ENCODE data around the gene CDYL. TPM values are rescaled to one million over a fixed set of nuclear protein-coding genes. Genes with fewer than 3 reads are reported as not detected.

CDYL gene
- total and polyA plus RNA-seq, 2 of the 4 experiments (the other 2 are of a cell fraction) = 14.2 to 92.1 TPM

DNA sequence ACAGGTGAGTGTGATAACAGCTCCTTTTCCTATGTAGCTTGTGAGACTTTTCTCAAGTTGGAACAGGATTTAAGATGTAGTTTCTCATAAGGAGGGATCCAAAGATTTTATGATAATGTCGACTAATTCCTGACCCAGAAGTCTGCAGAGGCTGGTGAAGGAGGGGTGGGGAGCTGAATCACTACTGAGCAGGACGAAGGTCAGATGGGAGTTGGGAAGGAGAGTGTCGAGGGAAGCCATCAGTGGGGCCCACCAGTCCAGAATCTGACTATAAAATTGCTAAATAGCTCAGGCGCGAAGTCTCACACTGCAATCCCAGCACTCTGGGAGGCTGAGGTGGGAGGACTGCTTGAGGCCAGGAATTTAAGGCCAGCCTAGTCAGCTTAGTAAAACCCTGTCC is 32.3 kb upstream of the CDYL start:
- H3K9ac ChIP-seq (ENCODE audit: low read depth, low read length) = no peak overlapping the region
- in situ Hi-C loops (cut with MboI; ENCODE audit: low sequenced_read_pairs) = no loop called here
- no peak overlapping the region for H3K14ac ChIP-seq (replicated peaks; ENCODE audit: low read depth, low read length)
- no peaks in the 10 kb centered on the region for H3K9me1 ChIP-seq (ENCODE audit: insufficient read depth, low read length)
- no peak overlapping the region for H4K8ac ChIP-seq (ENCODE audit: low read depth in 2 of 2, low read length in 2 of 2)
- peaks cover 17% of the 10 kb centered on the region for H3K27me3 ChIP-seq (ENCODE audit: control insufficient read depth, insufficient read depth, low read length)
- dilution Hi-C loops (cut with HindIII; ENCODE audit: low sequenced_read_pairs, unreplicated experiment) = no loop called here
- no peak overlapping the region for H2BK15ac ChIP-seq (ENCODE audit: low read depth, low read length)
- no peak for ATAC-seq (ENCODE audit: low read depth)
- H2BK20ac ChIP-seq (ENCODE audit: low read depth, low read length) = no peak overlapping the region
- H3K4me3 ChIP-seq (ENCODE audit: insufficient read depth, low read depth, low read length) = no peak overlapping the region
- H3K27ac ChIP-seq (ENCODE audit: insufficient read depth, low read length) = no peak overlapping the region
- H3K4me1 ChIP-seq (ENCODE audit: control insufficient read depth, insufficient read depth, low read length) = no peaks in the 10 kb centered on the region
- ChIA-PET POLR2A (ENCODE audit: unreplicated experiment) (no interaction called here), CTCF (no interaction called here)
- 51% methylated on average over 2 of the region's 5 CpGs; no CpG with 5 or more reads in 1 of the 2 experiments for WGBS, 2 experiments (ENCODE audit: extremely low coverage in 2 of 2, insufficient read length in 1 of 2)
- no peaks in the 10 kb centered on the region for H4K20me1 ChIP-seq (ENCODE audit: insufficient read depth, low read length)
- no peak overlapping the region for H2AFZ ChIP-seq (replicated peaks; ENCODE audit: low read length, poor library complexity)
- H4K91ac ChIP-seq (ENCODE audit: insufficient read depth, low read depth, low read length) = no peak overlapping the region
- no peak overlapping the region for H2AK9ac ChIP-seq (replicated peaks; ENCODE audit: low read depth, low read length, poor library complexity)
- H2BK120ac ChIP-seq (ENCODE audit: low read depth, low read length) = no peak overlapping the region
- H3K36me3 ChIP-seq (ENCODE audit: control insufficient read depth, insufficient read depth, low read length) = no peaks in the 10 kb centered on the region
- H3K4me2 ChIP-seq (ENCODE audit: low read depth, low read length) = no peak overlapping the region
- no TSS peak for BruUV-seq (replicated peaks)
- no peaks in the 10 kb centered on the region for H3K9me3 ChIP-seq (ENCODE audit: control insufficient read depth, insufficient read depth, low read length)
- TF ChIP-seq, protein P1, sequence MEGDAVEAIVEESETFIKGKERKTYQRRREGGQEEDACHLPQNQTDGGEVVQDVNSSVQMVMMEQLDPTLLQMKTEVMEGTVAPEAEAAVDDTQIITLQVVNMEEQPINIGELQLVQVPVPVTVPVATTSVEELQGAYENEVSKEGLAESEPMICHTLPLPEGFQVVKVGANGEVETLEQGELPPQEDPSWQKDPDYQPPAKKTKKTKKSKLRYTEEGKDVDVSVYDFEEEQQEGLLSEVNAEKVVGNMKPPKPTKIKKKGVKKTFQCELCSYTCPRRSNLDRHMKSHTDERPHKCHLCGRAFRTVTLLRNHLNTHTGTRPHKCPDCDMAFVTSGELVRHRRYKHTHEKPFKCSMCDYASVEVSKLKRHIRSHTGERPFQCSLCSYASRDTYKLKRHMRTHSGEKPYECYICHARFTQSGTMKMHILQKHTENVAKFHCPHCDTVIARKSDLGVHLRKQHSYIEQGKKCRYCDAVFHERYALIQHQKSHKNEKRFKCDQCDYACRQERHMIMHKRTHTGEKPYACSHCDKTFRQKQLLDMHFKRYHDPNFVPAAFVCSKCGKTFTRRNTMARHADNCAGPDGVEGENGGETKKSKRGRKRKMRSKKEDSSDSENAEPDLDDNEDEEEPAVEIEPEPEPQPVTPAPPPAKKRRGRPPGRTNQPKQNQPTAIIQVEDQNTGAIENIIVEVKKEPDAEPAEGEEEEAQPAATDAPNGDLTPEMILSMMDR (conservative IDR thresholded peaks at IDR 0.05; ENCODE audit: low read depth, low read length) = no peak
- TF ChIP-seq CEBPB (IDR thresholded peaks at IDR 0.05; ENCODE audit: low read depth, low read length) (no peak), CHD1 (IDR thresholded peaks at IDR 0.05; ENCODE audit: low read depth, low read length) (no peak), MAFK (IDR thresholded peaks at IDR 0.05; ENCODE audit: low read depth, low read length) (no peak), MAZ (IDR thresholded peaks at IDR 0.05; ENCODE audit: borderline replicate concordance, low read depth, low read length) (no peak), MXI1 (IDR thresholded peaks at IDR 0.05; ENCODE audit: borderline replicate concordance, low read depth, low read length) (no peak), SMC3 (IDR thresholded peaks at IDR 0.05; ENCODE audit: low read depth, low read length) (no peak), NFE2L2 (IDR thresholded peaks at IDR 0.05; ENCODE audit: low read depth, low read length) (no peak), FOS (IDR thresholded peaks at IDR 0.05; ENCODE audit: low read depth, low read length) (no peak), BHLHE40 (IDR thresholded peaks at IDR 0.05; ENCODE audit: low read depth, low read length) (no peak), RCOR1 (IDR thresholded peaks at IDR 0.05; ENCODE audit: insufficient replicate concordance, low read length) (no peak), POLR2A (IDR thresholded peaks at IDR 0.05; ENCODE audit: low read depth, low read length) (no peak), RAD21 (IDR thresholded peaks at IDR 0.05; ENCODE audit: low read length) (no peak), RFX5 (IDR thresholded peaks at IDR 0.05; ENCODE audit: low read depth, low read length) (no peak)
- TF ChIP-seq, protein P2, sequence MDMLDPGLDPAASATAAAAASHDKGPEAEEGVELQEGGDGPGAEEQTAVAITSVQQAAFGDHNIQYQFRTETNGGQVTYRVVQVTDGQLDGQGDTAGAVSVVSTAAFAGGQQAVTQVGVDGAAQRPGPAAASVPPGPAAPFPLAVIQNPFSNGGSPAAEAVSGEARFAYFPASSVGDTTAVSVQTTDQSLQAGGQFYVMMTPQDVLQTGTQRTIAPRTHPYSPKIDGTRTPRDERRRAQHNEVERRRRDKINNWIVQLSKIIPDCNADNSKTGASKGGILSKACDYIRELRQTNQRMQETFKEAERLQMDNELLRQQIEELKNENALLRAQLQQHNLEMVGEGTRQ (IDR thresholded peaks at IDR 0.05; ENCODE audit: low read depth, low read length) = no peak
- TF ChIP-seq, protein P3, sequence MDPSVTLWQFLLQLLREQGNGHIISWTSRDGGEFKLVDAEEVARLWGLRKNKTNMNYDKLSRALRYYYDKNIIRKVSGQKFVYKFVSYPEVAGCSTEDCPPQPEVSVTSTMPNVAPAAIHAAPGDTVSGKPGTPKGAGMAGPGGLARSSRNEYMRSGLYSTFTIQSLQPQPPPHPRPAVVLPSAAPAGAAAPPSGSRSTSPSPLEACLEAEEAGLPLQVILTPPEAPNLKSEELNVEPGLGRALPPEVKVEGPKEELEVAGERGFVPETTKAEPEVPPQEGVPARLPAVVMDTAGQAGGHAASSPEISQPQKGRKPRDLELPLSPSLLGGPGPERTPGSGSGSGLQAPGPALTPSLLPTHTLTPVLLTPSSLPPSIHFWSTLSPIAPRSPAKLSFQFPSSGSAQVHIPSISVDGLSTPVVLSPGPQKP (IDR thresholded peaks at IDR 0.05; ENCODE audit: borderline replicate concordance, low read depth, low read length) = no peak
- H3K79me1 ChIP-seq (ENCODE audit: low read depth in 1 of 2, low read length in 2 of 2) = no peaks in the 10 kb centered on the region
- intact Hi-C loops (cut with micrococcal nuclease) = no loop called here
- H3K23ac ChIP-seq (ENCODE audit: low read depth, low read length) = no peak overlapping the region
- H3K18ac ChIP-seq (ENCODE audit: low read depth, low read length) = no peak overlapping the region
- no peak overlapping the region for H2BK5ac ChIP-seq (ENCODE audit: low read depth, low read length, poor library complexity, severe bottlenecking)
- no peak overlapping the region for H2AK5ac ChIP-seq (ENCODE audit: low read depth, low read length)
- DNase-seq = no peak
- no peak overlapping the region for H4K5ac ChIP-seq (ENCODE audit: low read depth, low read length)
- no peak overlapping the region for H3K56ac ChIP-seq (ENCODE audit: extremely low read depth, insufficient read depth, low read length)
- H3K4ac ChIP-seq (ENCODE audit: low read depth, low read length) = no peak overlapping the region

Measured in IMR-90 (cell line).